GM19351 (cell line): ENCODE results near the gene PAQR7.

Experiments
- ATAC-seq: cut with Tn5 transposase; IDR thresholded peaks from one replicate; pipeline ENCODE4 v1.9.1; 2021; ENCODE audit warnings: mild to moderate bottlenecking, moderate library complexity; ENCODE audit not compliant: unreplicated experiment

PAQR7 gene

GRCh38 chr1:25874635-25875153 is 814 bp downstream of the PAQR7 start:
- ATAC-seq: no peak

GRCh38 chr1:25874209-25874608 is 1.3 kb downstream of the PAQR7 start:
- ATAC-seq: no peak

- ATAC-seq: no peak
Measured at GRCh38 chr1:25873120-25873519, 2.4 kb downstream of the PAQR7 start.

GRCh38 chr1:25872713-25873112 is 2.8 kb downstream of the PAQR7 start:
- ATAC-seq: no peak

GRCh38 chr1:25871704-25872494 is 3.6 kb downstream of the PAQR7 start:
- no peak for ATAC-seq

- ATAC-seq: no peak
Measured at GRCh38 chr1:25871086-25871703, 4.3 kb downstream of the PAQR7 start.

GRCh38 chr1:25870614-25871013 is 4.9 kb downstream of the PAQR7 start:
- no peak for ATAC-seq

- no peak for ATAC-seq
Measured at GRCh38 chr1:25869909-25870606, 5.5 kb downstream of the PAQR7 start.

- no peak for ATAC-seq
Measured at GRCh38 chr1:25867210-25867991, 8.1 kb downstream of the PAQR7 start.

GRCh38 chr1:25866288-25866687 is 9.2 kb downstream of the PAQR7 start:
- no peak for ATAC-seq

- ATAC-seq: no peak
Measured at GRCh38 chr1:25864434-25864833, 11.1 kb downstream of the PAQR7 start.

- ATAC-seq: no peak
Measured at GRCh38 chr1:25863486-25864262, 11.8 kb downstream of the PAQR7 start.

- no peak for ATAC-seq
Measured at GRCh38 chr1:25862785-25863485, 12.6 kb downstream of the PAQR7 start.

- ATAC-seq: no peak
Measured at GRCh38 chr1:25861316-25862286, 13.9 kb downstream of the PAQR7 start.

- ATAC-seq: peak; percentile 84
Measured at GRCh38 chr1:25858906-25859789, 16.4 kb downstream of the PAQR7 start, which contains the start of gene AUNIP. Gene AUNIP, minus strand, starts transcription at chr1:25859457. Its CDS starts 100 bp downstream, at chr1:25859357.

- ATAC-seq: no peak
Measured at GRCh38 chr1:25858494-25858893, 17.0 kb downstream of the PAQR7 start.

GRCh38 chr1:25856856-25857255 is 18.7 kb downstream of the PAQR7 start:
- ATAC-seq: no peak
